ENCODE data around the gene LEF1. TPM values are rescaled to one million over a fixed set of nuclear protein-coding genes. Genes with fewer than 3 reads are reported as not detected.

LEF1 gene
- total and polyA plus RNA-seq, 2 donors (not counting 1 experiment from before 2014, with no cell fraction given): 2.4 to 5.1 TPM

GRCh38 chr4:108129196-108129595 lies 39.5 kb downstream of the LEF1 start:
- TF ChIP-seq CTCF (IDR thresholded peaks at IDR 0.05): no peak
- TF ChIP-seq EZH2 (IDR thresholded peaks at IDR 0.05; ENCODE audit: borderline replicate concordance, insufficient read depth, low read depth, low read length, poor library complexity, severe bottlenecking): no peak
- H3K36me3 ChIP-seq (replicated peaks in 1 of 2; ENCODE audit: control extremely low read depth in 1 of 2, control insufficient read depth in 1 of 2, extremely low read depth in 1 of 2, insufficient read depth in 2 of 2, low read length in 1 of 2): no peaks in the 10 kb centered on the region
- H3K9me3 ChIP-seq (ENCODE audit: control extremely low read depth in 1 of 3, control insufficient read depth in 2 of 3, insufficient read depth in 1 of 3, low read length in 2 of 3): no peaks in the 10 kb centered on the region
- no peak overlapping the region for H3K9ac ChIP-seq (ENCODE audit: low read length)
- CTCF ChIA-PET: no interaction called here
- Mint-ChIP-seq H3K4me1 (no peaks in the 10 kb centered on the region), H3K9me3 (ENCODE audit: insufficient read depth) (no peaks in the 10 kb centered on the region), H3K27me3 (peaks cover 10% of the 10 kb centered on the region), H3K4me3 (no peak overlapping the region), H3K27ac (no peak overlapping the region)
- H3K27ac ChIP-seq (ENCODE audit: low read length in 2 of 2): no peak overlapping the region
- H3K4me3 ChIP-seq (ENCODE audit: control extremely low read depth in 1 of 5, extremely low read depth in 1 of 5, insufficient read depth in 1 of 5, low read depth in 2 of 5, low read length in 4 of 5): no peak overlapping the region
- H3K4me2 ChIP-seq (replicated peaks; ENCODE audit: low read depth, low read length, poor library complexity, severe bottlenecking): no peak overlapping the region
- no peaks in the 10 kb centered on the region for H4K20me1 ChIP-seq (ENCODE audit: control insufficient read depth, insufficient read depth, low read length, poor library complexity, severe bottlenecking)
- DNase-seq (no peak), ATAC-seq (ENCODE audit: low read depth) (no peak)
- H3K4me1 ChIP-seq (ENCODE audit: control insufficient read depth in 2 of 2, insufficient read depth in 2 of 2, low read length in 2 of 2): no peaks in the 10 kb centered on the region
- peaks cover 3% of the 10 kb centered on the region for H3K79me2 ChIP-seq (ENCODE audit: control insufficient read depth, insufficient read depth, low read length)
- intact Hi-C loops (cut with micrococcal nuclease): no loop called here
- no peak overlapping the region for H2AFZ ChIP-seq (ENCODE audit: insufficient read depth, low read depth, low read length, poor library complexity, severe bottlenecking)
- H3K27me3 ChIP-seq (replicated peaks in 1 of 4; ENCODE audit: control extremely low read depth in 1 of 4, control insufficient read depth in 3 of 4, insufficient read depth in 4 of 4, low read length in 3 of 4): peaks cover 0 to 2% (median 0%) of the 10 kb centered on the region in 4 experiments
- POLR2A ChIA-PET: no interaction called here

- Histone ChIP-seq H3K9ac (ENCODE audit: low read length) (no peak overlapping the region), H3K4me3 (ENCODE audit: control extremely low read depth in 1 of 5, extremely low read depth in 1 of 5, insufficient read depth in 1 of 5, low read depth in 2 of 5, low read length in 4 of 5) (no peak overlapping the region), H2AFZ (ENCODE audit: insufficient read depth, low read depth, low read length, poor library complexity, severe bottlenecking) (no peak overlapping the region), H3K9me3 (ENCODE audit: control extremely low read depth in 1 of 3, control insufficient read depth in 2 of 3, insufficient read depth in 1 of 3, low read length in 2 of 3) (no peaks in the 10 kb centered on the region), H3K79me2 (ENCODE audit: control insufficient read depth, insufficient read depth, low read length) (peaks cover 3% of the 10 kb centered on the region), H3K27me3 (replicated peaks in 1 of 4; ENCODE audit: control extremely low read depth in 1 of 4, control insufficient read depth in 3 of 4, insufficient read depth in 4 of 4, low read length in 3 of 4) (peaks cover 0 to 2% (median 0%) of the 10 kb centered on the region in 4 experiments), H3K4me1 (ENCODE audit: control insufficient read depth in 2 of 2, insufficient read depth in 2 of 2, low read length in 2 of 2) (no peaks in the 10 kb centered on the region), H4K20me1 (ENCODE audit: control insufficient read depth, insufficient read depth, low read length, poor library complexity, severe bottlenecking) (no peaks in the 10 kb centered on the region), H3K36me3 (replicated peaks in 1 of 2; ENCODE audit: control extremely low read depth in 1 of 2, control insufficient read depth in 1 of 2, extremely low read depth in 1 of 2, insufficient read depth in 2 of 2, low read length in 1 of 2) (no peaks in the 10 kb centered on the region), H3K27ac (ENCODE audit: low read length in 2 of 2) (no peak overlapping the region), H3K4me2 (replicated peaks; ENCODE audit: low read depth, low read length, poor library complexity, severe bottlenecking) (no peak overlapping the region)
- DNase-seq (no peak), ATAC-seq (ENCODE audit: low read depth) (no peak)
- Mint-ChIP-seq H3K9me3 (ENCODE audit: insufficient read depth) (no peaks in the 10 kb centered on the region), H3K4me1 (no peaks in the 10 kb centered on the region), H3K27me3 (peaks cover 10% of the 10 kb centered on the region), H3K27ac (no peak overlapping the region), H3K4me3 (no peak overlapping the region)
- intact Hi-C loops (cut with micrococcal nuclease): no loop called here
- ChIA-PET POLR2A (no interaction called here), CTCF (no interaction called here)
- TF ChIP-seq CTCF (IDR thresholded peaks at IDR 0.05): no peak
- no peak for TF ChIP-seq EZH2 (IDR thresholded peaks at IDR 0.05; ENCODE audit: borderline replicate concordance, insufficient read depth, low read depth, low read length, poor library complexity, severe bottlenecking)
- WGBS (ENCODE audit: insufficient coverage): 97% methylated on average over 3 of the region's 3 CpGs
Observed at GRCh38 chr4:108126806-108127205, 41.9 kb downstream of the LEF1 start.

All from B cell (primary cell).